K562 (cell line): ENCODE measurements around the gene TRPM6.

Experiments
- CREM ChIP-seq: IDR thresholded peaks from 2 replicates; pipeline ENCODE4 v1.6.1; 2014; ENCODE audit warnings: antibody characterized with exemption, low read depth
- JUN ChIP-seq, 2 experiments: sonication (generic) in 1 of 2; formaldehyde crosslinking in 1 of 2; IDR thresholded peaks; 2 replicates each; pipeline versions ENCODE4 v1.6.1 to v1.8.0; 2012 to 2022; ENCODE audit warnings: borderline replicate concordance in 2 of 2, mild to moderate bottlenecking in 2 of 2, improper control_type of control experiment in 1 of 2, low read depth in 1 of 2, low read length in 1 of 2, missing genetic modification reagents in 1 of 2
- MXI1 ChIP-seq: IDR thresholded peaks from 2 replicates; pipeline ENCODE4 v1.6.1; 2011; ENCODE audit warnings: low read depth, mild to moderate bottlenecking, improper control_type of control experiment, low read length
- POLR2A ChIP-seq: fragments of 450-650 bp; conservative IDR thresholded peaks from 2 replicates; pipeline ENCODE4 v1.6.1; 2016
- SIN3A ChIP-seq, 2 experiments: fragments of 150-350 bp in 1 of 2; IDR thresholded peaks; 2 replicates each; pipeline ENCODE4 v1.6.1; 2011 to 2016; ENCODE audit warnings: borderline replicate concordance in 2 of 2, low read depth in 2 of 2, low read length in 2 of 2, mild to moderate bottlenecking in 2 of 2, moderate library complexity in 2 of 2; ENCODE audit not compliant: control insufficient read depth in 1 of 2
- TF ChIP-seq, protein P1 (sequence below), 3 experiments: IDR thresholded peaks in 2 of 3; conservative IDR thresholded peaks in 1 of 3; 2 replicates each; pipeline ENCODE4 v1.5.1; 2011 to 2012; ENCODE audit warnings: low read length in 3 of 3, mild to moderate bottlenecking in 3 of 3, control low read depth in 2 of 3, improper control_type of control experiment in 1 of 3, inconsistent platforms in 1 of 3, low read depth in 1 of 3, mixed read lengths in 1 of 3, moderate library complexity in 1 of 3; ENCODE audit not compliant: insufficient read depth in 2 of 3
- TF ChIP-seq, protein P2 (sequence below), 2 experiments: fragments of 250-450 bp in 1 of 2; fragments of 450-650 bp in 1 of 2; sonication (Bioruptor Pico) in 1 of 2; IDR thresholded peaks; 2 replicates each; pipeline versions ENCODE4 v1.6.1 to v1.8.0; 2016 to 2021; ENCODE audit warnings: mild to moderate bottlenecking in 2 of 2, moderate library complexity in 2 of 2, missing compliant biosample characterization in 1 of 2, missing genetic modification characterization in 1 of 2

DNA sequence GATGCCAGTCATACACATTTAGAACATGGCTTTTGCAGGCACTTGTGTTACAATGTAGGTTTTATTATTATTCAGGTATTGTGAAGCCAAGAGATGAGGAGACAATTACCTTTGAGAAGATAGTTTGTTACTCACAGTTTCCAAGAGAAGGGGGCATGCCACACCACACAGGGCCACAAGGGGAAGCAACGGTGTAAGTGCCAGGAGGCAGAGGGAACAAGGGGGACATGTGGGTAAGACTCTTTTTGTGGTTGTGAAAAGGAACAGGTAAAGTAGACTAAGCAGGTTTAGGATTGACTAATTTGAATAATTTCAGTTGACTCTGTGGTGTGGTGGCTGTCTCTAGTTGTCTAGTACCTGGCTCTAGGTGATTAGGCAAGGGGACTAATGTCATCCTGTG is 191.2 kb downstream of the TRPM6 start:
- TF ChIP-seq, protein P1, sequence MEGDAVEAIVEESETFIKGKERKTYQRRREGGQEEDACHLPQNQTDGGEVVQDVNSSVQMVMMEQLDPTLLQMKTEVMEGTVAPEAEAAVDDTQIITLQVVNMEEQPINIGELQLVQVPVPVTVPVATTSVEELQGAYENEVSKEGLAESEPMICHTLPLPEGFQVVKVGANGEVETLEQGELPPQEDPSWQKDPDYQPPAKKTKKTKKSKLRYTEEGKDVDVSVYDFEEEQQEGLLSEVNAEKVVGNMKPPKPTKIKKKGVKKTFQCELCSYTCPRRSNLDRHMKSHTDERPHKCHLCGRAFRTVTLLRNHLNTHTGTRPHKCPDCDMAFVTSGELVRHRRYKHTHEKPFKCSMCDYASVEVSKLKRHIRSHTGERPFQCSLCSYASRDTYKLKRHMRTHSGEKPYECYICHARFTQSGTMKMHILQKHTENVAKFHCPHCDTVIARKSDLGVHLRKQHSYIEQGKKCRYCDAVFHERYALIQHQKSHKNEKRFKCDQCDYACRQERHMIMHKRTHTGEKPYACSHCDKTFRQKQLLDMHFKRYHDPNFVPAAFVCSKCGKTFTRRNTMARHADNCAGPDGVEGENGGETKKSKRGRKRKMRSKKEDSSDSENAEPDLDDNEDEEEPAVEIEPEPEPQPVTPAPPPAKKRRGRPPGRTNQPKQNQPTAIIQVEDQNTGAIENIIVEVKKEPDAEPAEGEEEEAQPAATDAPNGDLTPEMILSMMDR (IDR thresholded peaks at IDR 0.05 in 2 of 3, conservative IDR thresholded peaks at IDR 0.05 in 1 of 3; ENCODE audit: insufficient read depth in 2 of 3, low read depth in 1 of 3, low read length in 3 of 3): no peak
- no peak for TF ChIP-seq SIN3A (IDR thresholded peaks at IDR 0.05; ENCODE audit: borderline replicate concordance in 2 of 2, control insufficient read depth in 1 of 2, low read depth in 2 of 2, low read length in 2 of 2)
- no peak for TF ChIP-seq CREM
- TF ChIP-seq POLR2A: no peak
- TF ChIP-seq, protein P2, sequence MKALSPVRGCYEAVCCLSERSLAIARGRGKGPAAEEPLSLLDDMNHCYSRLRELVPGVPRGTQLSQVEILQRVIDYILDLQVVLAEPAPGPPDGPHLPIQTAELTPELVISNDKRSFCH (CRISPR knock-in tag; IDR thresholded peaks at IDR 0.05): no peak
- TF ChIP-seq, protein P2 (tag; IDR thresholded peaks at IDR 0.05): no peak
- no peak for TF ChIP-seq JUN (IDR thresholded peaks at IDR 0.05; ENCODE audit: borderline replicate concordance, low read depth, low read length)
- TF ChIP-seq JUN (CRISPR knock-in tag; IDR thresholded peaks at IDR 0.05; ENCODE audit: borderline replicate concordance): no peak
- no peak for TF ChIP-seq MXI1
